ENCODE data around the gene DCAF12L1.

DNA sequence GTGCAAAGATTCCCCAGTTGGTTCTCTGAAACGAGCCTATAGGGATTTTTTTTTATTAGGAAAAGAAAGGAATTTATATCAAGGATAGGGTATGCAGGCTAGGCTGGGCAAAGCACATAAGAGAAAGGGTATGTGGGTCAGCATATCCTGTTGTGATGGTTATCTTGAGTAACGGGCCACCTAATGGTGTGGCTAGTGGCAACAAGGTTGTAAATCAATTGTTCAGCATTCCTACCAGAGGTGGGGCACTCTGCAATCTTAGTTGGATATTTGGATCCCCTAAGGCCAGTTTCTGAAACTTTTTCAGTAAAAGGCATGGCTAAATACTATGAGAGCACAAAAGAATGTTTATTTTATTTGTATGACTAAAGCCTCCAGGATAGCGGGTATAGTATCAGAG is 42.7 kb downstream of the DCAF12L1 start:
- no peak for TF ChIP-seq POLR2AphosphoS5 (IDR thresholded peaks at IDR 0.05; ENCODE audit: low read depth)
- TF ChIP-seq, protein P1, sequence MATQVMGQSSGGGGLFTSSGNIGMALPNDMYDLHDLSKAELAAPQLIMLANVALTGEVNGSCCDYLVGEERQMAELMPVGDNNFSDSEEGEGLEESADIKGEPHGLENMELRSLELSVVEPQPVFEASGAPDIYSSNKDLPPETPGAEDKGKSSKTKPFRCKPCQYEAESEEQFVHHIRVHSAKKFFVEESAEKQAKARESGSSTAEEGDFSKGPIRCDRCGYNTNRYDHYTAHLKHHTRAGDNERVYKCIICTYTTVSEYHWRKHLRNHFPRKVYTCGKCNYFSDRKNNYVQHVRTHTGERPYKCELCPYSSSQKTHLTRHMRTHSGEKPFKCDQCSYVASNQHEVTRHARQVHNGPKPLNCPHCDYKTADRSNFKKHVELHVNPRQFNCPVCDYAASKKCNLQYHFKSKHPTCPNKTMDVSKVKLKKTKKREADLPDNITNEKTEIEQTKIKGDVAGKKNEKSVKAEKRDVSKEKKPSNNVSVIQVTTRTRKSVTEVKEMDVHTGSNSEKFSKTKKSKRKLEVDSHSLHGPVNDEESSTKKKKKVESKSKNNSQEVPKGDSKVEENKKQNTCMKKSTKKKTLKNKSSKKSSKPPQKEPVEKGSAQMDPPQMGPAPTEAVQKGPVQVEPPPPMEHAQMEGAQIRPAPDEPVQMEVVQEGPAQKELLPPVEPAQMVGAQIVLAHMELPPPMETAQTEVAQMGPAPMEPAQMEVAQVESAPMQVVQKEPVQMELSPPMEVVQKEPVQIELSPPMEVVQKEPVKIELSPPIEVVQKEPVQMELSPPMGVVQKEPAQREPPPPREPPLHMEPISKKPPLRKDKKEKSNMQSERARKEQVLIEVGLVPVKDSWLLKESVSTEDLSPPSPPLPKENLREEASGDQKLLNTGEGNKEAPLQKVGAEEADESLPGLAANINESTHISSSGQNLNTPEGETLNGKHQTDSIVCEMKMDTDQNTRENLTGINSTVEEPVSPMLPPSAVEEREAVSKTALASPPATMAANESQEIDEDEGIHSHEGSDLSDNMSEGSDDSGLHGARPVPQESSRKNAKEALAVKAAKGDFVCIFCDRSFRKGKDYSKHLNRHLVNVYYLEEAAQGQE (IDR thresholded peaks at IDR 0.05; ENCODE audit: unreplicated experiment): no peak
- no peak for TF ChIP-seq EZH2phosphoT487 (IDR thresholded peaks at IDR 0.05; ENCODE audit: unreplicated experiment)

Measured in GM23338 (cell line).